Right cardiac atrium (tissue), 5 donors: ENCODE data around the gene IL11RA. TPM values are rescaled to one million over a fixed set of nuclear protein-coding genes. Genes with fewer than 3 reads are reported as not detected.

Experiments used
- ATAC-seq, 2 donors: fragments of 200-7000 bp; cut with Tn5 transposase; one replicate each; pipeline versions ENCODE4 v1.8.0 to v1.9.1; 2020; ENCODE audit warnings: moderate library complexity in 2 of 2, mild to moderate bottlenecking in 1 of 2
- DNase-seq, 3 donors: peaks; one replicate each; pipeline ENCODE4 v3.0.0-alpha.2; 2020
- H3K27ac ChIP-seq: one replicate; pipeline ENCODE4 v1.5.1; 2013; ENCODE audit warnings: mild to moderate bottlenecking, low read length, control low read depth, moderate library complexity
- H3K27me3 ChIP-seq: one replicate; pipeline ENCODE4 v1.6.1; 2013; ENCODE audit not compliant: control insufficient read depth, insufficient read depth
- H3K4me1 ChIP-seq: one replicate; pipeline ENCODE4 v1.6.1; 2013; ENCODE audit warnings: low read length; ENCODE audit not compliant: control insufficient read depth, insufficient read depth
- H3K4me3 ChIP-seq: one replicate; pipeline ENCODE4 v1.5.1; 2013; ENCODE audit warnings: low read length, control low read depth
- H3K9me3 ChIP-seq: one replicate; pipeline ENCODE4 v1.6.1; 2013; ENCODE audit warnings: low read length; ENCODE audit not compliant: control insufficient read depth
- WGBS: extraction: QIAGEN DNeasy Blood & Tissue Kit; methylation state at CpG from one replicate; pipeline ENCODE4 v1.1.7; 2013; 5-methylcytosine and 5-hydroxymethylcytosine counted together
- intact Hi-C, 4 donors: fragments of 100-400 bp; cut with DNase I; formaldehyde crosslinking; loops; one replicate each; pipeline versions ENCODE4 v1.11.0 to v1.14.0; 2022 to 2023
- long read RNA-seq, 4 donors: library from polyadenylated mRNA; unstranded; transcript quantifications; one replicate each; pipeline ENCODE4 v2.0.0, GENCODE V29; 2020 to 2021
- polyA plus RNA-seq: library from polyadenylated mRNA; stranded (reverse); fragments of 200-250 nt; gene quantifications from one replicate; pipeline ENCODE4 v1.2.3, GENCODE V29; 2013
- total RNA-seq, 4 donors: library from RNA; stranded (reverse); fragmentation: NEBNext Ultra II Directional; extraction: Animal tissue kit (Norgen Biotek cat#: 25700); gene quantifications; one replicate each; pipeline ENCODE4 v1.2.1, GENCODE V29; 2021
- donor health status: healthy with polysubstance abuse.
- donor health status: DM: no; HTN: yes; CAD: no.
- donor health status: DM: no; HTN: no; CAD: no.
- donor health status: DM: no; HTN: yes; CAD: no; lungs with severe emphysema.
- donor health status: DM: yes; HTN: yes; CAD: no.

IL11RA gene
- 10 to 100 TPM; 48.7 to 92.2 (median 73.9) TPM for total RNA-seq
- 49.3 TPM for polyA plus RNA-seq
- long read RNA-seq, donor 1, transcript IL11RA-201 (13 exons, 1,728 nt), result minor isoform, 5 of 130 reads
- long read RNA-seq, donor 1, transcript IL11RA-202 (13 exons, 1,700 nt), result major isoform, 98 of 130 reads
- long read RNA-seq, donor 1, partial matches to known transcripts, result 20 of 130 reads
- long read RNA-seq, donor 1, other reads (novel, unspliced or antisense), result 7 of 130 reads
- long read RNA-seq, donor 2, transcript IL11RA-202 (13 exons, 1,700 nt), result major isoform, 50 of 102 reads
- long read RNA-seq, donor 2, partial matches to known transcripts, result 24 of 102 reads
- long read RNA-seq, donor 2, other reads (novel, unspliced or antisense), result 25 of 102 reads
- long read RNA-seq, donor 3, transcript IL11RA-202 (13 exons, 1,700 nt), result major isoform, 103 of 170 reads
- long read RNA-seq, donor 3, partial matches to known transcripts, result 25 of 170 reads
- long read RNA-seq, donor 3, other reads (novel, unspliced or antisense), result 40 of 170 reads
- long read RNA-seq, donor 4, transcript IL11RA-202 (13 exons, 1,700 nt), result major isoform, 50 of 87 reads
- long read RNA-seq, donor 4, partial matches to known transcripts, result 11 of 87 reads
- long read RNA-seq, donor 4, other reads (novel, unspliced or antisense), result 24 of 87 reads

- 7% methylated on average over 24 of the region's 24 CpGs for WGBS
- Histone ChIP-seq H3K27ac (peak within 1 kb of the TSS; percentile 79), H3K9me3 (no peaks in the 10 kb centered on the region), H3K4me1 (peaks cover 28% of the 10 kb centered on the region), H3K27me3 (no peaks in the 10 kb centered on the region), H3K4me3 (peak within 1 kb of the TSS; percentile 12)
- ATAC-seq, result peak; percentile 82 to 87
- peak; percentile 92 to 96 (median 95) for DNase-seq
- intact Hi-C loops, result no loop called here
These were observed at the start of gene IL11RA for GRCh38 chr9:34651876-34652601. Gene IL11RA, plus strand, starts transcription at chr9:34652185. Its CDS starts 3,033 bp downstream, at chr9:34655218.

GRCh38 chr9:34603610-34604231, 48.3 kb upstream of the IL11RA start:
- Histone ChIP-seq H3K4me3 (no peak overlapping the region), H3K4me1 (peaks cover 3% of the 10 kb centered on the region), H3K27ac (no peak overlapping the region), H3K9me3 (no peaks in the 10 kb centered on the region), H3K27me3 (no peaks in the 10 kb centered on the region)
- WGBS, result 49% methylated on average over 4 of the region's 4 CpGs
- peak; percentile 79 to 96 (median 90) for DNase-seq
- ATAC-seq, result peak; percentile 86 to 89
- intact Hi-C loops, result loop anchor here in 2 of 4 donors (5.0 to 10.0 kb wide), 3 partner anchors 101 to 269 kb away; no protein-coding TSS in a partner anchor

DNA sequence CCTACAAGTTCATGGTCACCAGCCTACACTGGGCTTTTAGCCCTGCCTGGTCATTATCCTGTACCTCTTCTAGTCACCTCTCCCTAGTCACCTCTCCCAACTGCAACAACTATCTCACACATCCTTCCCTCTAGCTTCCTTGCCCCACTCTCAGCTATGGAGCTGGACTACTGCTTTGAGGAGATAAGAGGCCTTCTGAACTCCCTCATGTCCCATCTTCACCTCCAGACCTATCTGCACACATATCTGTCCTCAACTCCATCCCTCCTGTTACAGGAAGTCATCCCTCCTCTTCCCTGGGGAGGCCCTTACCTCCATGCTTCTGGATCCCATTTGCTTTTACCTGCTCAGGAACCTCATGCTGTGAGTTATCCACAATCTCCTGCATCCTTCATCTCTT, 45.8 kb upstream of the IL11RA start:
- intact Hi-C loops, result loop anchor here in 1 of 4 donors (10.0 kb wide), 2 partner anchors 181 to 271 kb away; no protein-coding TSS in a partner anchor
- no peaks in the 10 kb centered on the region for H3K27me3 ChIP-seq
- H3K9me3 ChIP-seq, result no peaks in the 10 kb centered on the region
- H3K27ac ChIP-seq, result no peak overlapping the region
- ATAC-seq (no peak), DNase-seq (no peak)
- H3K4me1 ChIP-seq, result peaks cover 6% of the 10 kb centered on the region
- H3K4me3 ChIP-seq, result no peak overlapping the region

GRCh38 chr9:34606905-34607304, 45.1 kb upstream of the IL11RA start:
- Histone ChIP-seq H3K27ac (no peak overlapping the region), H3K4me1 (peaks cover 8% of the 10 kb centered on the region), H3K9me3 (no peaks in the 10 kb centered on the region), H3K27me3 (no peaks in the 10 kb centered on the region), H3K4me3 (no peak overlapping the region)
- peak in 1 of 3 donors; percentile 14 for DNase-seq
- ATAC-seq, result no peak
- WGBS, result 84% methylated on average over 3 of the region's 3 CpGs
- intact Hi-C loops, result loop anchor here in 1 of 4 donors (10.0 kb wide), 2 partner anchors 182 to 272 kb away; no protein-coding TSS in a partner anchor

DNA sequence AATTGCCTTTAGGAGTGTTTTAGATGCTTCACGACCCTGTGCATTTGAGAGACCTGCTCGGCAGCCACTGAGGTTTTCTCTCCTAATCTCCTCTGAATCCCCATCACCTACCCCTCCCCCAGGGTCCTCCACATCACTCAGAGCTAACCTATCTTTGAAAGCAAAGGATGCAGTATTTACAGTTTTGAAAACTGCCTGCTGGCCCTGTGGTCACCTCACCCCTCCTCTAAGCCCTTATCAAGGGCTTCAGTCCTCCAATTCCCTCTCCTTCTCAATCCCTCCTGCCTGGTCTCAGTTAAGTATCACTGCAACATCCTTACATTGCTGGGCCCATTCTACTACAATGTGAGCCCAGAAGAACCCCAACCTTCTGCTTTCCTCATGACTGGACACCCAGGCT, 44.7 kb upstream of the IL11RA start:
- Histone ChIP-seq H3K4me3 (no peak overlapping the region), H3K27ac (no peak overlapping the region), H3K9me3 (no peaks in the 10 kb centered on the region), H3K4me1 (peaks cover 8% of the 10 kb centered on the region), H3K27me3 (no peaks in the 10 kb centered on the region)
- DNase-seq, result no peak
- no peak for ATAC-seq
- WGBS, result 48% methylated on average over 2 of the region's 2 CpGs
- intact Hi-C loops, result loop anchor here in 1 of 4 donors (10.0 kb wide), 2 partner anchors 183 to 273 kb away; no protein-coding TSS in a partner anchor

DNA sequence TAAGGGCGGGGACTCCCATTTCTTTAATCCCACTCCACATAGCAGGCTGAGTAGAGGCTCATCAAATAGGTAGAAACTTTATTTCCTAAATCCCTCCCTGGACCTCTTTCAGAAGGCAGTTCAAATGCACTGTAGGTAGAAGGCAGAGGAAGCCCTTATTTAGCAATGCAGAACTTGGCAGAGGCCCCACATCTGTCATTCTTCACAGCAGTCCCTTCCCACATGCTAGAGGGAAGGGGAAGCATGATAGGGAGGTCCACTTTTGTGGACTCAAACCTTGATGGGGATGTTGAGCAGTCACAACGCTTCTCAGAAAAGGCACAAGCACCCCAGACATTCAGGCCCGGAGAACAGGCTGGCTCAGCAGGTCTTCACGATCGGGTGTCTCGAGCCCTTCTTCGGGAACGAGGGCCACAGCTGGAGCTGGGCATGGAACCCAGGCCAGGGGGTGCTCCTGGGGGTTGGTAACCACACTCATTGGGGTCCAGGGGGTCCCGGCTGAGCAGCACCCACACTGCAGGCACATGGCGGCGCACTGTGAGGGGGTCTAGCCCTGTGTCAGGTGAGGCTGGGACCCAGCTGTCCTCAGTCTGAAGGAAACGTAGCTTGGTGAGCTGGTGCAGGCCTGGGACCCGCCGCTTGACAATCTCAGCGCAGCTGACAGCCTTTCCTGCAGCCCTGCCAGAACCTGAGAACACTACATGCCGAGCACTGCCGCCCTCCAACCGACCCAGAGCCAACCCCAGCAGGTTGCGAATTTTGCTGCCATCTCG, 41.4 kb upstream of the IL11RA start:
- H3K27ac ChIP-seq, result no peak overlapping the region
- DNase-seq, result peak in 1 of 3 donors; percentile 70
- WGBS, result 93% methylated on average over 20 of the region's 20 CpGs

DNA sequence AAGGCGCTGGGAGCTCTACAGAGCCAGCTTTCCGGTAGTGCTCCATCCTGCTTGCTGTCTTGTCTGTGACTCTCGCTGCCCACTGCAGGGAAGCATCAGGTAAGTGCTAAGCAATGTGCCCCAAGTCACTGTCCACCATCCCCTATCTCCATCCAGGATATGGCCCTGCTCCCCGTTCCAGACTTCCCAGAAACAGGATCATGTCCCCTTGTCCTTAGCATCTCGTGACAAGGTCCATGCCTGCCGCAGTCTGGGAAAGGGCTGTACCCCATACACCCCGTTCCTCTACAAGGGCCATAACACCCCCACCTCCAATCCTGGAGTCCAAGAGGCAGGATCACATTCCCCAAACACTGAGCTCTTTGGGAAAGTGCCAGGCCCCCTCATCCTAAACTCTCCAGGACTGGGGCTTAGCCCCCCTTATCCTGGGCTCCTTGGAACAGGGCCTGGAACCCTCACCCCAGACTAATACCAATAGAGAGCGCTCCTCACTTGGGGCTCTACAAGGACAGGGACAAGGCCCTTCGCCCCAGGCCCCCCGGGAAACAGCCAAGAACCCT, 40.7 kb upstream of the IL11RA start:
- peak overlapping the region; percentile 89 for H3K4me3 ChIP-seq
- H3K27ac ChIP-seq, result peak overlapping the region; percentile 97
- peak; percentile 41 to 60 (median 59) for DNase-seq
- H3K9me3 ChIP-seq, result no peaks in the 10 kb centered on the region
- ATAC-seq, result peak; percentile 34 to 40
- intact Hi-C loops, result loop anchor here in 1 of 4 donors (10.0 kb wide), 1 partner anchor 277 kb away; no protein-coding TSS in a partner anchor
- 62% methylated on average over 10 of the region's 10 CpGs for WGBS
- peaks cover 10% of the 10 kb centered on the region for H3K4me1 ChIP-seq
- no peaks in the 10 kb centered on the region for H3K27me3 ChIP-seq

More for the DNA sequence above, 41.4 kb upstream of the IL11RA start:
- H3K9me3 ChIP-seq, result no peaks in the 10 kb centered on the region
- H3K4me3 ChIP-seq, result no peak overlapping the region
- no peak for ATAC-seq
- H3K27me3 ChIP-seq, result no peaks in the 10 kb centered on the region
- intact Hi-C loops, result loop anchor here in 1 of 4 donors (10.0 kb wide), 1 partner anchor 276 kb away; no protein-coding TSS in a partner anchor
- H3K4me1 ChIP-seq, result peaks cover 10% of the 10 kb centered on the region

GRCh38 chr9:34611811-34612787, 39.9 kb upstream of the IL11RA start, which contains the start of gene RPP25L:
Gene RPP25L, minus strand, starts transcription at chr9:34612097. Its CDS starts 801 bp downstream, at chr9:34611296.
- DNase-seq, result peak; percentile 91 to 96 (median 95)

More at GRCh38 chr9:34611811-34612787, 39.9 kb upstream of the IL11RA start, which contains the start of gene RPP25L:
- intact Hi-C loops, result loop anchor here in 1 of 4 donors (10.0 kb wide), 1 partner anchor 277 kb away; no protein-coding TSS in a partner anchor
- ATAC-seq, result peak; percentile 96 to 97
- peaks cover 10% of the 10 kb centered on the region for H3K4me1 ChIP-seq
- H3K27ac ChIP-seq, result peak within 1 kb of the TSS; percentile 97
- under 1% methylated on average over 77 of the region's 77 CpGs for WGBS
- peak within 1 kb of the TSS; percentile 89 for H3K4me3 ChIP-seq
- H3K9me3 ChIP-seq, result no peaks in the 10 kb centered on the region
- H3K27me3 ChIP-seq, result no peaks in the 10 kb centered on the region
